GM15510 (cell line): Measurements from ENCODE around the gene PLIN1.

ENCODE experiments used
- POLR2A ChIP-seq: IDR thresholded peaks from 3 replicates; pipeline ENCODE4 v1.6.1; 2011; ENCODE audit warnings: borderline replicate concordance; ENCODE audit not compliant: insufficient read length; ENCODE audit errors: extremely low read depth

The PLIN1 gene

DNA sequence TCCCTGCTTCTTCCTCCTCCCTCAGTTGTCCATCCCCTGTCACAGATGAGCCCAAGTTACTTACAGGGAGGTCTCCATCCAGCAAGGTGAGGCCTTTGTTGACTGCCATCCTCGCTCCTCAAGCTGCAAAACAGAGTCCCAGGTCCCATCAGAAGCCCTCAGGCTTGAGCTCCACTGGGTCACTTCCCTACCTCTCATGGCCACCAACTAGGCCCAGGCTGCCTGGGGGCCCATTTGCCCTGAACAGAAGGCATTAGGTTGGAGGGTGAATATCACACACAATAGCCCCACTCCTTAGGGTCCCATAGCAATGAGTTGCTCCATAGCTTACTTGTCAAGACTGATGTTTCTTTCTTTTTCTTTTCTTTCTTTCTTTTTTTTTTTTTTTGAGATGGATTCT lies 1.8 kb downstream of the PLIN1 start:
- no peak for TF ChIP-seq POLR2A

DNA sequence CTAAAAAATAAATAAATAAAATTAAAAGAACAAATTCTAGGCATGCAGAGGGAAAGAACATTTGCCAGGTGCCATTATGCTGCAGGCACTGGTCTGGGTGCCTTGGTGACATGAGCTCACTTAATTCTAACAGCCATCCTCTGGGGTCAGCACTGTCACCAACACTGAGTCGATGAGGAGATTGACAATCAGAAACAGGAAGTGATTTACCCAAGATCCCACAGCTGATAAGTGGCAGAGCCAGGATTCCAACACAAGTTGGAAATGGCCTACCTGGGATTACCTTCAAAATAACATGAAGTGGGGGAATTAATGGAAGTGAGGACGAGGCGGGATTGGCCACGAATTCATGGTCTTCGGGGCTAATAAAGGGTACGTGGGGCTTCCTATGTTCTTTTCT lies 3.6 kb downstream of the PLIN1 start:
- TF ChIP-seq POLR2A = no peak

DNA sequence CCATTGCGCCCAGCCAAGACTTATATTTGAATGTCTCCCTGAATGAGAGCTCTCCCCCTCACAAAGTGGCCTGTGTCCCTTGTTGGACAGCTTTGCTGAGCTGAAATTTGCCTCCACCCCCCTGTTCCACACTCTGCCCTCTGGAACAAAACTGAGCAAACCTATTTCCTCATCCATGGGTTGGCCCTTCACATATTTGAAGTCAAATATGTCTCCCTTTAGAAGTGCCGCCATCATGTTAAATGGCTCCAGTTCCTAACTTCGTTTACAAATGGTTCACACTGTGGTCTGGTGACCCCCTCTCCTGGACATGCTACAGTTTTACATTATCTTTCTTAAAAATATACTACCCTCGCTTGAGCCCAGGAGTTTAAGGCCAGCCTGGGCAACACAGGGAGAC lies 4.6 kb downstream of the PLIN1 start:
- TF ChIP-seq POLR2A = no peak

DNA sequence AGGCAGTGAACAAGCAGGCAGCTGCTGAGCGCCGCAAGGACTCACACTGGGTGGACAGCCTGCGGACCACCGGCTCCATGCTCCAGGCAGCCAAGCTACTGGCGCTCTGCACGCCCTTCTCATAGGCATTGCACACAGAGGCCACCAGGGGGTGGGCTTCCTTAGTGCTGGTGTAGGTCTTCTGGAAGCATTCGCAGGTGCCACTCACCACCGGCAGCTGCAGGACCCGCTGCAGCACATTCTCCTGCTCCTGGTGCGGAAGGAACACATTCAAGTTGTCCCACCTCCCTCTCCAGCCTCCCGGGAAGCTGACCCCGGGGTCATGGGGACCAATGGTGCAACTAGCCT lies 6.0 kb downstream of the PLIN1 start:
- TF ChIP-seq POLR2A = no peak

DNA sequence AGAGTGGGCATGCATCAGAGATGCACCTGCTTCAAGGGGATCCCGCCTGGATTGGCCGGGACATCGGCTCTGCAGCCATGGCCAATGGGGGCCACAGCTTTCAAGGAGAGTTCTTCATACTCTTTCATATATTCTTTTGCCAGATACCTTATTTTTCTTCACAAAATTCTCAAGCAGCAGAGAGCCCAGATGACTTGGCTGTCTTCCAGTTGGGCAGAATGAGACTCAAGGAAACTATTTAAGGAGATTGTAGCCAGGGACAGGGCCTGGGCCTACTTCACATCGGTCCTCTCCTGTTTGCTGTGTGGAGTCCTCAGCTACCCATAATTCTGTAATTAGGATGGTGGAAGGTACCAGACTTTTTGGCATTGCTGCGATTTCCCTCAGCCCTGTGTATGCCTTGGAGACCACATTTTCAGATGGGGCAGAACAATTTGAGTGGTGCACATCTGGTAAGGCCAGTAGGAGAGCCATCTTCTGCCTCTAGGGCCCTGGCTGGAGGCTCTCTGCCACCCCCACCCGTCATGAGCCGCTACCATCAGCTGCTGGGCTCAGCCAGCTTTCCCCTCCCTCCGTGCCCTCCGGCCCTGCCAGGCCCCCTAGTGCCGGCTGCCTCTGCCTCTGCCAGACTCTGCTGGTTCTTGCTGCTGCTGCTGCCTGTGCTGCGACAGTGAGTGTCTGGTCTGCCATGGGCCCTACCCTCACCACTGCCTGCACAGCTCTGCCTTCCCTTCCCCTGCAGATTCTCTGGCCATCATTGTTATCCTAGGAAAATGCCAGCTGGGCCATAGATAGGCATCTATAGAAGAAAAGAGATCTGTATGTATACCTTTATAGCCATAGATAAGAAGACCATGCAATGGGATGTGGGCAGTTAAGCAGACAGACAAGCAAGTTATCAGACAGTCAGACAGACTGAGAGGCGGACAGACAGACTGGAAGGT lies 6.7 kb downstream of the PLIN1 start:
- no peak for TF ChIP-seq POLR2A

DNA sequence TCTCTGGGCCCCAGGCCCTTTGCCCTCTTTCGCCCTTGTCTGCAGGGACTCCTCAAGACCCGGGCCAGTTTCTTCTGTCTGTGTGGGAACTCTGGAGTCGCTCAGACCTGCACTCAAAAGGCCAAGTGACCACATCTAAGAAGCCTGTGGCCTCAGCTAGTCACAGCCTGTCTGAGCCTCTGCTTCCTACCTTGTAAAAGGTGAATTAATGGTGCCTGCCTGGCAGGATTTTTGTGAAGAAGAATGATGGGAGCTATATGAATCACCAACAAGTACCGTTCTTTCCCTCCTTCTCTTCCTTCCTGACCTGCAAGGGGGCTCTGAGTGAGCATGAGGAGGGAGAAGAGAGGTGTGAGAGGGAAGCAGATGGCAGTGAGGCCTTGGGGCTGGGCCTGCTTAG lies 7.5 kb downstream of the PLIN1 start:
- TF ChIP-seq POLR2A = no peak

DNA sequence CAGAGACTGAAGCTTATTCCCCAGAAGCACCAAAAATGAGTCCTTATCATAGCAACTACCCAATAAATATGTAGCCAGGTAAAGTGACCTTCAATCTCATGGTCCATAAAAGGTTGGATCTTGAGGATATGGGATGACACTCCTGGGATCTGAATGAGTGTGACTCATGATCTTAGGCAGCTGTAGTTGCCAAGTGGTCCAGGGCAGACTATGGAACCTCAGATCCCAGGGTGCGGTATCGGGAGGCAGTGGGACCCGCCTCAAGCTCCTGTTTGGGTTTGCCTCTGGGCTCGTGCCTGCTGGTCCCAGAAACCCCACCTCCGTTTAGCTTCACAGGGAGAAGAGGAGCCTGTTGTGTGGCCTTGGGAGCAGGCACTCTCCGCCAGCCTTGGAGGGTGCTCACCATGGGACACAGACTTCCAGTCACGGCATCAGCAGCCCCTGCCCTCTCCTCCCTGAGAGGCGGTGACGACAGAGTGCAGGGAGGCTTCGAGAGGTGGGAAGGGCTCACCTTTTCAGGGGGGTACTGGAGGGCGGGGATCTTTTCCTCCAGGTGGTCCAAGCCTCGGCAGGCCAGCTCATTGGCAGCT lies 8.1 kb downstream of the PLIN1 start:
- no peak for TF ChIP-seq POLR2A

DNA sequence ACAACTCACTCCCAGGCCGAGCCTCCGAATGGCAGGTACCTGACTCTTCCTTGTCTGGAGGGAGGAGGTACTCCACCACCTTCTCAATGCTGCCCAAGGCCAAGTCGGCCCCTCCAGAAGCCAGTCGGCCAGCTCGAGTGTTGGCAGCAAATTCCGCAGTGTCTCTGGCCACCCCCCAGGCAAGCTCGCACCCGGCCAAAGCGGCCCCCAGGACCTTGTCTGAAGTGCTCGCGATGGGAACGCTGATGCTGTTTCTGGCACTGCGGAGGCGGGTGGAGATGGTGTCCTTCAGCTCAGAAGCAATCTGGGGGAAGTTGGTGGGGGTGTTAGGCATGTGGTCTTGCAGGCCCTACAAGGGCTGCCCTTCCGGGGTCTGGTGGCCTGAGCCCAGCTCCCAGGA lies 9.2 kb downstream of the PLIN1 start:
- no peak for TF ChIP-seq POLR2A

DNA sequence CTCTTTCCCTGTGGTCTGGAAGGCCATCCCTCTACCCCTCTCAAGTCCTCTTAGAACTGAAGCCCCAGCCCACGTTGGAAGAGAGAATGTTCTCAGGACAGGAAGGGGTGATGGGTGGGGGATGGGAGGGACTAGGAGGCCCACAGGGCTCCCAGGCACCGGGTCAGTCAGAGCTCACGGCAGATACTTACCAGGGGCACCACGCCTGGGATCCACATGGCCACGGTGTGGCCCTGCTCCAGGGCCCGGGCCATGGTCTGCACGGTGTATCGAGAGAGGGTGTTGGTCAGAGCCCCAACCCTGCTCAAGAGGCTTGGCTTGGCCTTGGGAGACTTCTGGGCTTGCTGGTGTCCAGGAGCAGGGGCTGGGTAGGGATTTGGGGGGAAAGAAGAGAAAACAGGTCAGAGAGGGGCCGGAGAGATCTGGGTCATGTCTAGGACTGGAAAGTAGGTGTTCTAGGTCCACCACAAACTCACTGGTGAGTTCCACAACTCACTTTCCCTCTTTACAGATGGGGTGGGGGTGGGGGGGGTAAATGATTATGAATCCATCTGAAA lies 9.8 kb downstream of the PLIN1 start:
- TF ChIP-seq POLR2A = no peak

DNA sequence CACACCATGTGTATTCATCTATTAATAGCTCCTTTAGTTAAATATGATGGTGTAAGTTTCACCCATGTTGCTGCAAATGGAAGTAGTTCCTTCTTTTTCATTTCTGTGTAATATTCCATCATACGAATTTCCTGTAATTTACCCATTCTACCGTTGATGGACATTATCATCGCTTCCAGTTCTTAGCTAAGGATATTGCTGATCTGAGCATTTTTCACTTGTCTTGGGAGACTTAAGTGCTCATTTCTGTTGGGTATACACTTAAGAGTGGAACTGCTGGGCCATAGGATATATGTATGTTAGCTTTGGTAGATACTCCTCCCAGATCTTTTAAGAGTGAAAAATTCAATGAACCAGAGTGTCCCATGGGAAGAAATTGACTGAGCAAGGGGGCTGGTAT lies 11.0 kb downstream of the PLIN1 start:
- TF ChIP-seq POLR2A = no peak

DNA sequence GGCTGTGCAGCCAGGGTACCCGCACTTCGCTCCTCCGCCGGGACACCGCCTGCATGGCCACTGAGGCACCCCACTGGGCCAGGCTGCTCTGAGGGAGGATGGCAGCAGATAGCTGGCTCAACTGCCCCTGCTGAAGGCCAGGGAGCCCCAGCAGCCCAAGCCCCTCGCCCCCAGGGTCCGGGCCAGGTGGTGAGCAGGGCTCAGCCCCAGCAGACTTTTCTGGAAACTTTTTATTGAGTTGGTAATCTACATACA lies 11.5 kb downstream of the PLIN1 start:
- TF ChIP-seq POLR2A = no peak

DNA sequence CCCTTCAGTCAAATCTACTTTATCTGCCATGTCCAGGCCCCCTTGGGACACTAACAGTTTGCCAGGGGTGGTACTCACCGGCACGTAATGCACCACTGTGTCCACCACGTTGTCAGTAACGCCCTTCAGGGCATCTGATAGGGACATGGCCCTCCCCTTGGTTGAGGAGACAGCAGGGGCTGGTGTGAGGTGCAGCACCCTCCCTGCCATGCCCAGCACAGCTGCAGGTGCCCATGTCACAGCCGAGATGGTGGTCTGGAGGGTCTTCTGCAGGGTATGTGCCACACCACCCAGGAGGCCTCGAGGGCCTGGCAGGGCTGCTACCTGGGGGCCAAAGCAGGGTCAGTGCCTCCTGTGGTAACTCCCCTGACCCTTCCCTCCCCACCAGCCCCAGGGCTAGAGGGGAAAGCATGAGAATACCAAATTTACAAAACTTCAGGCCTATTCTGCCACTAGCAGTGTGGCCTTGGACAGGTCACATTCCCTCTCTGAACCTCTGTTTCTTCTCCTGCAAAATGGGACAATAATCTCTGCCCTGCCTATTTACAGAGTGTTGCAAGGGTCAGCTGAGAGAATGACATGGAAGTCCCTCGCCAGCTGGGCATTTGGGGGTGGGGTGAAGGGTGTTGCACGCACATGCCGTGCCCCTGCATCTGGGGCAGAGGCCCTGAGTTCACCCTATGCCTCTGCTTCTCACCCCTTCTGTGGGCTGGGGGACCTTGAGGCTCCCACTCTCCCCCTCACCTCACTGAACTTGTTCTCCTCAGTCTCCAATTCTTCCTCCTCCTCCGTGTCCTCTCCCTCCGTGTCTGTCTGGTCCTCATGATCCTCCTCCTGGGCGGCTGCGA lies 12.1 kb downstream of the PLIN1 start:
- no peak for TF ChIP-seq POLR2A

DNA sequence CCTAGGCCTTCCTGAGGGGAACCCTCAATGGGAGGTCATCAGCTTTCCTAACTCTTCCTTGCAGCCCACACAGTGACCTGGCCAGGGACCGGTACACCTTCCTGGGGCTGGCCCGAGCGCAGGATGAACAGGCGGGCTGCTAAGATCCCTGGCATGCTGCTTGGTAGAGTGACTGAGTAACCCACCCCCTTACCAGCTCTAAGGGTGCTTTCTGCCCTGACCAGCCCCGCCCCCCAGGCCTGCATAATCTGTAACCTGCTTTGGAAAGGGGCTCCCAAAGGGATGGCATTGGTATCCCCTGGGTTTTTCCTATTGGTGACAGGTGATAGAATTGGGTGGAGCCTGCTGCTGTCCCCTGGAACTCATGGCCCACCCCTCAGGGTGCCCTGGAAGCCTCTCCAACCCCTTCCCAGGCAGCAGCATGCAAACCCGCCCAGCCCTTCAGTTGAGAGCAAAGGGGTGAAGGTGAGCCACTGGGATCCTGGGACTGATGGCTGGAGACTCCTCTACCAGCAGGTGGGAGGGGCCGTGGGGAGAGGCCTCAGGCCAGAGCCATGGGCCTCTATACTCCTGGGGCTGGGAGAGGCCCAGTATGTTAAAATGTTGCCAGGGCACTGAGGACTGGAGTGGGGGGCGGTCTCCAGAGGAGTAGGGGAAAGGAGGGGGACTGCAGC lies 12.8 kb downstream of the PLIN1 start:
- no peak for TF ChIP-seq POLR2A

DNA sequence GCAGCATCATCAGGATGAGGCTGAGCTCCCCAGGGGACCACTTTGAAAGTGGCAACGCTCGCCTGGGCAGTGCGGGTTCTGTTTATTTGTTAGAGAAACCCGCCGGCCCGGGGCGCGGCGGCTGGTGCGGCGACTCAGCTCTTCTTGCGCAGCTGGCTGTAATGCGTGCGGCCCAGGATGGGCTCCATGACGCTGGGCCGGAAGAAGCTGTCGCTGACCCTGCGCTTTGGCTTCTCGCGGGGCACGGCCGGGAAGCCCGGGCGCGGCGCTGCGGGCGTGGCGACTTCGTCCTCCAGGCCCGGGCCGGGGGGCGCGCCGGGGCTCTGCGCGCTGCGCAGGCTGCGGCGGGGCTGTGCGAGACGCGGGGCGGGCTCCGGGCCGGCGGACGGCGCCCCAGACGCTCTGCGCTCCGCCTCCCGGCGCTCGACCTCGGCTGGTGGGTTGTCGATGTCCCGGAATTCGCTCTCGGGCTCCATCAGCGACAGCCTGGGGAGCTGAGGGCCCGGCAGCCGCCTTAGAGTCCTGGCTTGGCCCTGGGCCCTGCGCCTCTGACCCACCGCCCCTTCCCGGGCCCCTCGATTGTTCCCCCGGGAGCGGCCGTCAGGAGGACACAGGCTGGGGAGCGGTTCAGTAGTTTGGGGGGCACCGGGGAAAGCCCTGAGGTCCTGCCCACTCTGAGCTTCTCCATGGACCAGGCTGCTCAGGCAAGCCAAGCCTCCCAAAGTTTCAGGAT lies 13.6 kb downstream of the PLIN1 start:
- no peak for TF ChIP-seq POLR2A
